Transverse colon (tissue), 4 donors: ENCODE data around the gene MEGF8. TPM values are rescaled to one million over a fixed set of nuclear protein-coding genes. Genes with fewer than 3 reads are reported as not detected.

ENCODE experiments used
- DNase-seq: peaks from one replicate; pipeline ENCODE4 v3.0.0-alpha.2; 2019
- H3K27ac ChIP-seq, 4 donors: fragments of 200-600 bp; sonication (generic); 2 replicates each; pipeline ENCODE4 v1.5.1; 2016 to 2018; ENCODE audit warnings: inconsistent platforms in 4 of 4
- H3K27me3 ChIP-seq: fragments of 200-600 bp; sonication (generic); 2 replicates; pipeline ENCODE4 v1.5.1; 2017; ENCODE audit warnings: inconsistent platforms
- H3K36me3 ChIP-seq, 4 donors: fragments of 200-600 bp; sonication (generic); 2 replicates each; pipeline ENCODE4 v1.5.1; 2017 to 2019; ENCODE audit warnings: inconsistent platforms in 4 of 4
- H3K4me1 ChIP-seq, 4 donors: fragments of 200-600 bp; sonication (generic); 2 replicates each; pipeline ENCODE4 v1.5.1; 2017 to 2020; ENCODE audit warnings: inconsistent platforms in 4 of 4
- H3K4me3 ChIP-seq, 4 donors: fragments of 200-600 bp; sonication (generic); 1 replicate in 1 of 4; 2 replicates in 3 of 4; pipeline versions ENCODE4 v1.5.1 to v1.6.1; 2017 to 2019; ENCODE audit warnings: inconsistent platforms in 4 of 4
- H3K9me3 ChIP-seq, 2 donors: fragments of 200-600 bp; sonication (generic); 2 replicates each; pipeline ENCODE4 v1.5.1; 2017 to 2019; ENCODE audit warnings: inconsistent platforms in 2 of 2
- EP300 ChIP-seq: sonication (generic); formaldehyde crosslinking; IDR thresholded peaks from one replicate; pipeline ENCODE4 v1.6.1; 2017; ENCODE audit warnings: antibody characterized with exemption, low read depth
- POLR2A ChIP-seq: fragments of 450-650 bp; IDR thresholded peaks from one replicate; pipeline ENCODE4 v1.6.1; 2016; ENCODE audit warnings: antibody characterized with exemption, mild to moderate bottlenecking, moderate library complexity
- POLR2AphosphoS5 ChIP-seq, 3 donors: sonication (generic); formaldehyde crosslinking; IDR thresholded peaks; one replicate each; pipeline ENCODE4 v1.6.1; 2016; ENCODE audit warnings: antibody characterized with exemption in 3 of 3
- WGBS, 2 donors: methylation state at CpG; one replicate each; pipeline ENCODE4 v1.1.5; 2018; ENCODE audit warnings: low coverage in 1 of 2; 5-methylcytosine and 5-hydroxymethylcytosine counted together
- in situ Hi-C, 4 donors: fragments of 200-750 bp; cut with MboI; loops; one replicate each; pipeline versions ENCODE4 v1.15.0 to v1.15.1; 2017; ENCODE audit warnings: low sequenced_read_pairs in 3 of 4, low pct_ligation_motif_present in 1 of 4, low pct_unique_long_range_greater_than_20kb in 1 of 4
- intact Hi-C: fragments of 100-400 bp; cut with DNase I; formaldehyde crosslinking; loops from one replicate; pipeline ENCODE4 v1.15.1; 2023; ENCODE audit warnings: low total_unique reads
- total RNA-seq, 4 donors: library from RNA; depleted of rRNA; stranded (reverse); fragments of >200 nt; gene quantifications; one replicate each; pipeline ENCODE4 v1.1.0, GENCODE V29; 2016
- TF ChIP-seq, protein P1 (sequence below), 5 experiments: fragments of 200-600 bp in 3 of 5; fragments of 450-650 bp in 2 of 5; sonication (generic) in 3 of 5; IDR thresholded peaks; 1 replicate in 2 of 5; 2 replicates in 3 of 5; pipeline ENCODE4 v1.5.1; 2016 to 2017; ENCODE audit warnings: antibody characterized with exemption in 5 of 5, inconsistent platforms in 3 of 5, mild to moderate bottlenecking in 2 of 5, moderate library complexity in 1 of 5

MEGF8 gene
- total RNA-seq, 4 donors from 2014 or later: 15.3 to 40.4 (median 22.8) TPM

DNA sequence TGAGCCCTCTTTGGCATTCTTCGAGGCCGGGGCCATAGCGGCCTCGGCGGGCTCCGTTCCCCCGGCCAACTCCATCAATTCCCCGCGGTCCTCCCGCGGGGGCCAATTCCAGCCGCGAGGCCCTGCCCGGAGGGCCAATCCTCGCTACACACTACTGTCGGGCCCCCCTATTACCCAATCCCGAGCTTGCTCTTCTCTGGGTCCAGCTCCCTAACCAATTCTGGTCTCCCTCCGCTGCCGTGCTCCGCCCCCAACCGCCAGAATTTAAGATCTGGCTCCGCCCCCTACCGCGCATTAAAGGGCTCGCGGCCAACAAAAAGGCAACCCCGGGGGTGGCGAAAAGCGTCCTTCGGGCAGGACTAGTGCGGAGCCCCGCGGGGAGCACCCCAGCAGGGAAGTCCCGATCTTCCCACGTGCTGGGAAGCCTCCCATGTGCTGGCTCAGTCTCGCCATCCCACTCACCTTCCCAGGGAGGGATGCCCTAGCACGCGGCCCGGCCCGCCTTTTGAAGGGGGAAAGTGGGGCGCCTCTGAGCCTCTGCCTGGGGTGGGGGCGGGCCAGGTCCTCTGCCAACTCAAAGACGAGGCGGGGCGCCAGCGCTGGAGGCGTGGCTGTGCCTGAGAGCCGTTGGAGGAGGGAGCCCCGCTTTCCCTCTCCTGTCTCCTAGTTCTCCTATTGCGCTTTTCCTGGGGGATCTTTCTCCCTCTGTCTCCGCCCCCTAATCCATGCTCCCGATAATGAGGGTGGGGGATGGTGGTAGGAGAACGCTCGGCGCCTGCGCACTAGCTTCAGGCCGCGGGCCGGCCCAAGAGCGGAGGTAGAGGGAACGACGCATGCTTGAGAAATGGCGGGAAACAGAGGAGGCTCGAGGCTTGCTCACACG lies 98.3 kb downstream of the MEGF8 start:
- intact Hi-C loops (no loop called here), in situ Hi-C loops (no loop called here)
- DNase-seq: peak; percentile 92
- Histone ChIP-seq H3K27ac (peak overlapping the region; percentile 48 to 75 (median 72)), H3K36me3 (no peaks in the 10 kb centered on the region), H3K27me3 (no peaks in the 10 kb centered on the region), H3K4me3 (peak overlapping the region; percentile 46 to 75 (median 60)), H3K4me1 (peaks cover 5 to 29% (median 21%) of the 10 kb centered on the region in 4 donors), H3K9me3 (no peaks in the 10 kb centered on the region)
- TF ChIP-seq POLR2A: peak; percentile 39
- TF ChIP-seq POLR2AphosphoS5 (IDR thresholded peaks at IDR 0.05): peak in 2 of 3 donors; percentile 43 to 63
- TF ChIP-seq EP300: no peak
- 15% methylated on average over 63 of the region's 65 CpGs; no CpG with 5 or more reads in 1 of the 2 donors for WGBS, 2 donors

DNA sequence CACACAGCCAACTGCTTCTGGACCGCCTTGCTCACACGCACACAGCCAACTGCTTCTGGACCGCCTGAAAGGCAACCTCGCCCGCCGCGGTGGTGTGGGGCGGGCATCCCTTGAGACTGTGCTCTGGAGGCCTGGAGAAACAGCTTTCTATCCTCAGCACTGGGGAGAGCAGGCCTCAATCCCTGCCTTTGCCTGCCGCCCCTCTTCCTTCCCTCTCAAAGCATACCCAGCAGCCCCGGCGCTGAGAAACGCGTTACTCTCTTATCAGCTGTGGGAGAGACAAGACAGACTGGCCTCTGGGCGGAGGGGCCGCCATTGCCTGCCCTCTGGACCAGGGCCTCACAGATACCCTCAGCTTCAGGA lies 98.9 kb downstream of the MEGF8 start:
- no peak for DNase-seq
- peaks cover 5 to 29% (median 21%) of the 10 kb centered on the region in 4 donors for H3K4me1 ChIP-seq
- H3K4me3 ChIP-seq: peak overlapping the region in 1 of 4 donors; percentile 75
- no peak overlapping the region for H3K27ac ChIP-seq
- no peaks in the 10 kb centered on the region for H3K9me3 ChIP-seq
- intact Hi-C loops (no loop called here), in situ Hi-C loops (no loop called here)
- no peaks in the 10 kb centered on the region for H3K36me3 ChIP-seq
- TF ChIP-seq, protein P1, sequence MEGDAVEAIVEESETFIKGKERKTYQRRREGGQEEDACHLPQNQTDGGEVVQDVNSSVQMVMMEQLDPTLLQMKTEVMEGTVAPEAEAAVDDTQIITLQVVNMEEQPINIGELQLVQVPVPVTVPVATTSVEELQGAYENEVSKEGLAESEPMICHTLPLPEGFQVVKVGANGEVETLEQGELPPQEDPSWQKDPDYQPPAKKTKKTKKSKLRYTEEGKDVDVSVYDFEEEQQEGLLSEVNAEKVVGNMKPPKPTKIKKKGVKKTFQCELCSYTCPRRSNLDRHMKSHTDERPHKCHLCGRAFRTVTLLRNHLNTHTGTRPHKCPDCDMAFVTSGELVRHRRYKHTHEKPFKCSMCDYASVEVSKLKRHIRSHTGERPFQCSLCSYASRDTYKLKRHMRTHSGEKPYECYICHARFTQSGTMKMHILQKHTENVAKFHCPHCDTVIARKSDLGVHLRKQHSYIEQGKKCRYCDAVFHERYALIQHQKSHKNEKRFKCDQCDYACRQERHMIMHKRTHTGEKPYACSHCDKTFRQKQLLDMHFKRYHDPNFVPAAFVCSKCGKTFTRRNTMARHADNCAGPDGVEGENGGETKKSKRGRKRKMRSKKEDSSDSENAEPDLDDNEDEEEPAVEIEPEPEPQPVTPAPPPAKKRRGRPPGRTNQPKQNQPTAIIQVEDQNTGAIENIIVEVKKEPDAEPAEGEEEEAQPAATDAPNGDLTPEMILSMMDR (IDR thresholded peaks at IDR 0.05): no peak
- no peak for TF ChIP-seq POLR2A
- no peak for TF ChIP-seq EP300
- no peak for TF ChIP-seq POLR2AphosphoS5 (IDR thresholded peaks at IDR 0.05)
- H3K27me3 ChIP-seq: no peaks in the 10 kb centered on the region
- 78 to 100% methylated on average over 1 to 15 of the region's 15 CpGs for WGBS, 2 donors

DNA sequence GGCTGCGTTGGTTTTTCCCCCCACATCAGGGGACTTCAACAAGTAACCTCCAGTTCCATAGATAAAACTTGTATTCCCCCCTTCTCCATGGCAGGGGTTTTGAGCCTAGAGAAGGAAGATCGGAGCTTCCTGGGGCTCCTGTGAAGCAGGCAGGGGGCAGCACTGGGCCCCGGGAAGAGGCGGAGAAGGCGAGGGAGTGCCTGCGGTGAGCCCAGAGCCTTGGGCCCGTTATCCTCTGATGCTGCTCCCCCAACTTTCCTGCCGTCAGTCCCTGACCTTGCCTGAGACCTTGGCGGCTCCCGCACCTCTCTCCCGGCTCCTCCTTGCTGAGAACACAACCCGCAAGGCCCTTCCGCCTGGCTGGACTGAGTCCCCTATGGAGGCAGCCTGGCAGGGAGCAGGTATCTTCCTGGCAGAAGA lies 99.3 kb downstream of the MEGF8 start:
- no peaks in the 10 kb centered on the region for H3K36me3 ChIP-seq
- no peak for DNase-seq
- intact Hi-C loops: no loop called here
- H3K4me3 ChIP-seq: no peak overlapping the region
- H3K9me3 ChIP-seq: no peaks in the 10 kb centered on the region
- peaks cover 5 to 29% (median 21%) of the 10 kb centered on the region in 4 donors for H3K4me1 ChIP-seq
- TF ChIP-seq, protein P1 (IDR thresholded peaks at IDR 0.05): peak in 1 of 5 experiments; percentile 11
- TF ChIP-seq EP300: no peak
- WGBS, 2 donors: 58% methylated on average over 13 of the region's 13 CpGs; no CpG with 5 or more reads in 1 of the 2 donors
- H3K27me3 ChIP-seq: no peaks in the 10 kb centered on the region
- in situ Hi-C loops: no loop called here
- H3K27ac ChIP-seq: no peak overlapping the region

DNA sequence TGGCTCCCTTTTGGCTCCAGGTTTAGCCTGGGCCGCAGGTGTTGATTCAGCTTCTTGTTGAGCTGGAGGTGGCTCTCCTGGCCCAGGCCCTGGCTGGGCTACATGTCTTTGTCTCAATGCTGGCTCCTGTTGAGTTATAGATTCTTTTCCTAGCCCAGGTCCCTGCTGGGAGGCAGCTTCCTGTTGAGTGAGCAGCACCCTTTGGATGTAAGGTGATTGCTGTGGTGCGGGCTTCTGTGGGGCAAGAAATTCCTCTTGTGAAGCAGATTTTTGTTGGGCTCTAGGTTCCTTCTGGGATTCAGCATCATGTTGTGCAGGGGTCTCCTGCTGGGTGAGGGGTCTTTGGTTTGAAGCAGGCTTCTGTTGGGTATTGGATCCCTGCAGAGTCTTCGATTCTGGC lies 101.2 kb downstream of the MEGF8 start:
- in situ Hi-C loops: no loop called here

More for the DNA sequence above, 101.2 kb downstream of the MEGF8 start:
- no peak overlapping the region for H3K27ac ChIP-seq
- H3K27me3 ChIP-seq: no peaks in the 10 kb centered on the region
- intact Hi-C loops: no loop called here
- H3K4me1 ChIP-seq: peaks cover 5 to 27% (median 20%) of the 10 kb centered on the region in 4 donors
- no peak for DNase-seq
- H3K4me3 ChIP-seq: no peak overlapping the region
- no peaks in the 10 kb centered on the region for H3K9me3 ChIP-seq
- no peaks in the 10 kb centered on the region for H3K36me3 ChIP-seq
- TF ChIP-seq EP300: no peak
- no peak for TF ChIP-seq POLR2A
- TF ChIP-seq, protein P1 (IDR thresholded peaks at IDR 0.05): no peak
- no peak for TF ChIP-seq POLR2AphosphoS5 (IDR thresholded peaks at IDR 0.05)
- WGBS, 2 donors: 94% methylated on average over 3 of the region's 3 CpGs; no CpG with 5 or more reads in 1 of the 2 donors
